Measurements from ENCODE around the gene KATNBL1. TPM values are rescaled to one million over a fixed set of nuclear protein-coding genes. Genes with fewer than 3 reads are reported as not detected.

Gene KATNBL1, protein sequence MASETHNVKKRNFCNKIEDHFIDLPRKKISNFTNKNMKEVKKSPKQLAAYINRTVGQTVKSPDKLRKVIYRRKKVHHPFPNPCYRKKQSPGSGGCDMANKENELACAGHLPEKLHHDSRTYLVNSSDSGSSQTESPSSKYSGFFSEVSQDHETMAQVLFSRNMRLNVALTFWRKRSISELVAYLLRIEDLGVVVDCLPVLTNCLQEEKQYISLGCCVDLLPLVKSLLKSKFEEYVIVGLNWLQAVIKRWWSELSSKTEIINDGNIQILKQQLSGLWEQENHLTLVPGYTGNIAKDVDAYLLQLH
- total RNA-seq: 10 to 100 TPM; 37.5 to 38.7 TPM

DNA sequence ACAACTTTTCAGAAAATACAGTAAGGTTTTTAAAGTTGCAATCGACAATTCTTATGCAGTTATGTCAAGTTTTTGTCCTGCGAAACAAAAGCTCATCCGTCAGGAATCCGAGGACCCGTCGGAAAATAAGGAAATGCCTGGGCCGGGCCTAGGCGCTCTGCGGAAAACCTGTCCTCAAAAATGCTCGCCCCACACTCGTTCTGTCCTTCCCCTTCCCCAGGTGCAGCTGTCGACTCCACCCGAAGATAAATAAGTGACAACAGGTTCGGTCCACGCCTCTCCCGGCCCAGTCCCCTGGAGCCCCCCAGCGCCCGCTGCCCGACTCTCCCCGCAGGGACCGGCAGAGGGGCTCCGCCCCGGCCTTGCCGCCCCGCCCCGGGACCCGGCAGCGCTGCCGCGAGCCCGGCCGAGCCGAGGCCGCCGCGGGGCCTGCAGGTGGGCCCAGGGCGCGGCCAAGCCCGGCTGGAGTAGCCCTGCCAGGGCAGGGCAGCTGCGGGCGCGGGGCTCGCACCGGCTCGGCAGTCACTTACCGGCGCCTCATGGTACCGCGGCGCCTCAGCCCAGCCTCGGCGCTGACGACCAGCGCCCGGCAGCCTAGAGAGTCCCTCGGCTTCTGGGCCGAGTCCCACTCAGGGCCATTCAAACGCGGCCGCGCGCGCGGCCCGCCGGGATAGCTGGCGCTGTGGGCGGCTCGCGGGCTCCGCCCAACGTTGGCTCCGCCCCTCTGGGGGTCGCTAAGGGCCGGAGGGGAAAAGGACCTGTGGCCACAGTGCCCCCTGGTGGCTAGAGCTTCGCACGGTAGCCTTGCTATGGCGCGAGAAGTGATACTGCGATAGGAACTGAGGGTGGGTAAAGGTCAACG lies at the start of gene KATNBL1:
KATNBL1 (minus strand) TSS at position 676 of the 862 bp plus-strand sequence. CDS start 46,420 bp downstream, outside the sequence.

DNA sequence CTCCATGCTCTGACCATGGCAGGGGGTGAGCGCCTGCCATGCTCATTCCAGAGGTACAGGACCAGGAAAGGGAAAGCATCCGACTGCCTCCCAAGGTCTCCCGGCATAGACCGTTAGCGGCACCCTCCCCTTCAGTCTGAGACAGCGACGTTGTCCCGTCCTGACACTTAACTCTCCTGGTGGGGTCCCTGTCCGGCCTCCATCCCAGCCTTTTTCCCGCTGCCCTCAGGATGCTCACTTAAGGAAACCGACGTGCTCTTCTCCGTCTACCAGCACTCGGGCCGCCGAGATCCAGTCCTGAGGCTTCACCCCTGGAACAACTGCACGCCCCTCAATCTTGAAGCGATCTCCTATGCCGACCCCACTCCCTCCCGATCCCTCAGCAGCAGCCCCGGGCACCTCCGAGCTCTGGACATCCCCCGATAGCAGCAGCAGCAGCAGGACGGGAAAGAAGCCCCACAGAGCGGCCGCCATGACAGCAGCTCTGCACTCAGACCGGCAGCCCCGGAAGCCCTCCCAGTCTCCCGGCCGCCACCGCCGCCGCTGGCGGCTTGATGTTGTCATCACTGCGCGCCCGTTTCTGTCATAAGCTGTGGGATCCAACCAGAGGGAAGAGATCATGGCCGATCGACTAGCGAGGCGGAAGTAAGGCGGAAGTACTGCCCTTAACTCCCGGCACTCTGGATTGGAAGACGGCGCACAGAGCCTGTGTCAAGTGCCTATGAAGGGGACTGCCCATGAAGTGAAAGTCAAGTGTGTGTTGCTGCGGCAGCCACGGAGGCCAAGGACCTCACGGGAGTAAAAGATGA lies 108.3 kb downstream of the KATNBL1 start, which contains the start of the genes EMC7 and PGBD4:
EMC7 (minus strand) TSS at position 497 of the 809 bp plus-strand sequence; CDS start at position 474, 23 bp downstream.
PGBD4 (plus strand) TSS at position 718 of the 809 bp plus-strand sequence. CDS start 449 bp downstream, outside the sequence.

Other genes starting within 250 kb of the KATNBL1 start
- not detected for gene CHRM5, start 241.6 kb downstream of the KATNBL1 start, total RNA-seq
- gene AVEN, start 170.9 kb downstream of the KATNBL1 start, total RNA-seq: 10 to 100 TPM; 11.6 TPM
- 10 to 100 TPM; 45.6 to 52.3 TPM for gene EMC7, start 108.2 kb downstream of the KATNBL1 start, total RNA-seq
- 1 to 10 TPM; 3.1 to 3.3 TPM for gene PGBD4, start 108.0 kb downstream of the KATNBL1 start, total RNA-seq
- gene EMC4, start 14.9 kb upstream of the KATNBL1 start, total RNA-seq: 10 to 100 TPM; 65.4 to 69.2 TPM
- 10 to 100 TPM; 46.7 to 51.2 TPM for gene SLC12A6, start 127.7 kb upstream of the KATNBL1 start, total RNA-seq
- gene NOP10, start 133.0 kb upstream of the KATNBL1 start, total RNA-seq: 100 to 1,000 TPM; 160 to 162 TPM
- not detected for gene NUTM1, start 133.2 kb upstream of the KATNBL1 start, total RNA-seq
- 100 to 1,000 TPM in 1 of 2 experiments, 10 to 100 TPM in 1; 96.8 to 101 TPM for gene LPCAT4, start 157.1 kb upstream of the KATNBL1 start, total RNA-seq
- 100 to 1,000 TPM; 183 to 185 TPM for gene GOLGA8A, start 227.7 kb upstream of the KATNBL1 start, total RNA-seq

Measured in activated naive CD4-positive, alpha-beta T cell treated with anti-CD3 and anti-CD28 coated beads, Interleukin-2, amount 10 ng/mL, durations not matched to agents 5 hours and 36 hours (primary cell).